HCT116 (cell line): ENCODE data around the gene USP30. TPM values are rescaled to one million over a fixed set of nuclear protein-coding genes. Genes with fewer than 3 reads are reported as not detected.

Source experiments
- ATAC-seq: fragments of 200-7000 bp; cut with Tn5 transposase; 2 replicates; pipeline ENCODE4 v1.9.1; 2020; ENCODE audit warnings: mild to moderate bottlenecking, moderate library complexity
- BruUV-seq: library from RNA; stranded (reverse); fragments of 400-500 nt; replicated peaks from 2 replicates; lab custom pipeline; 2021; lab: Mats Ljungman, UMichigan
- CTCF ChIA-PET: fragments of 300-600 bp; sonication (Branson Sonifier 250); formaldehyde crosslinking; loops from one replicate; lab custom pipeline; 2021; ENCODE audit warnings: antibody characterized with exemption; lab: Charles Lee
- POLR2A ChIA-PET: fragments of 300-600, 350-600 bp; sonication (Branson Sonifier 250); formaldehyde crosslinking; loops from one replicate; lab custom pipeline; 2021; ENCODE audit warnings: antibody characterized with exemption; lab: Charles Lee
- RAD21 ChIA-PET, 2 experiments: fragments of 300-600 bp; sonication (Branson Sonifier 250); formaldehyde crosslinking; loops; one replicate each; lab custom pipeline; 2023; ENCODE audit warnings: low total read pairs in 2 of 2; ENCODE audit not compliant: uncharacterized antibody in 2 of 2, unreplicated experiment in 2 of 2, low non-redundant PET in 1 of 2; lab: Charles Lee
- DNase-seq: peaks from one replicate; pipeline ENCODE4 v3.0.0-alpha.2; 2010; ENCODE audit warnings: low read depth, low spot score
- H2AFZ ChIP-seq: fragments of 200-600 bp; shearing (Covaris generic), sonication (generic); 2 replicates; pipeline ENCODE4 v1.6.1; 2017; ENCODE audit warnings: low read depth, mixed run types, mixed read lengths, antibody characterized with exemption, low read length; ENCODE audit not compliant: poor library complexity, severe bottlenecking
- H3K27ac ChIP-seq: 2 replicates; pipeline ENCODE4 v1.5.1; 2012; ENCODE audit warnings: low read depth, low read length
- H3K27me3 ChIP-seq: fragments of 200-600 bp; sonication (generic); 2 replicates; pipeline ENCODE4 v1.6.1; 2016; ENCODE audit warnings: mixed run types, low read length, mixed read lengths; ENCODE audit not compliant: insufficient read depth
- H3K36me3 ChIP-seq, 2 experiments: fragments of 200-500 bp in 1 of 2; fragments of 200-600 bp in 1 of 2; sonication (Bioruptor generic) in 1 of 2; sonication (generic) in 1 of 2; 2 replicates each; pipeline versions ENCODE4 v1.5.1 to v1.6.1; 2014 to 2016; ENCODE audit warnings: low read length in 2 of 2, inconsistent platforms in 1 of 2, mixed read lengths in 1 of 2, mixed run types in 1 of 2; ENCODE audit not compliant: insufficient read depth in 2 of 2, control insufficient read depth in 1 of 2
- H3K4me1 ChIP-seq, 2 experiments: fragments of 200-600 bp in 1 of 2; sonication (generic) in 1 of 2; 2 replicates each; pipeline versions ENCODE4 v1.5.1 to v1.6.1; 2012 to 2017; ENCODE audit warnings: low read length in 2 of 2, inconsistent platforms in 1 of 2, mild to moderate bottlenecking in 1 of 2, mixed read lengths in 1 of 2, mixed run types in 1 of 2, moderate library complexity in 1 of 2; ENCODE audit not compliant: insufficient read depth in 2 of 2, control insufficient read depth in 1 of 2
- H3K4me2 ChIP-seq: fragments of 200-600 bp; sonication (generic); 2 replicates; pipeline ENCODE4 v1.6.1; 2017; ENCODE audit warnings: mixed run types, low read length, mixed read lengths
- H3K4me3 ChIP-seq, 2 experiments: fragments of 200-600 bp in 1 of 2; sonication (generic) in 1 of 2; replicated peaks in 1 of 2; 2 replicates each; pipeline ENCODE4 v1.5.1; 2011 to 2016; ENCODE audit warnings: low read length in 2 of 2, control low read depth in 1 of 2, low read depth in 1 of 2, mild to moderate bottlenecking in 1 of 2, mixed read lengths in 1 of 2, mixed run types in 1 of 2
- H3K79me2 ChIP-seq: fragments of 200-600 bp; sonication (generic); 2 replicates; pipeline ENCODE4 v1.6.1; 2017; ENCODE audit warnings: mild to moderate bottlenecking, mixed run types, low read length, moderate library complexity, mixed read lengths; ENCODE audit not compliant: insufficient read depth
- H3K9ac ChIP-seq: fragments of 200-600 bp; sonication (generic); 2 replicates; pipeline ENCODE4 v1.6.1; 2016; ENCODE audit warnings: low read length, mixed read lengths
- H3K9me2 ChIP-seq: fragments of 200-600 bp; sonication (generic), shearing (Covaris generic); 2 replicates; pipeline ENCODE4 v1.6.1; 2017; ENCODE audit warnings: mixed run types, mild to moderate bottlenecking, moderate library complexity; ENCODE audit not compliant: insufficient read depth
- H3K9me3 ChIP-seq, 2 experiments: fragments of 200-500 bp in 1 of 2; fragments of 200-600 bp in 1 of 2; sonication (Bioruptor generic) in 1 of 2; sonication (generic) in 1 of 2; 2 replicates each; pipeline ENCODE4 v1.6.1; 2014 to 2017; ENCODE audit warnings: low read length in 2 of 2, mixed read lengths in 2 of 2, inconsistent platforms in 1 of 2, low read depth in 1 of 2, mild to moderate bottlenecking in 1 of 2, mixed run types in 1 of 2, moderate library complexity in 1 of 2; ENCODE audit not compliant: control insufficient read depth in 1 of 2, insufficient read depth in 1 of 2
- H4K20me1 ChIP-seq: fragments of 200-600 bp; sonication (generic), shearing (Covaris generic); 2 replicates; pipeline ENCODE4 v1.6.1; 2017; ENCODE audit warnings: mixed run types, mild to moderate bottlenecking, moderate library complexity; ENCODE audit not compliant: insufficient read depth
- ATF3 ChIP-seq: IDR thresholded peaks from 2 replicates; pipeline ENCODE4 v1.6.1; 2012
- CBX3 ChIP-seq: IDR thresholded peaks from 2 replicates; pipeline ENCODE4 v1.6.1; 2012; ENCODE audit warnings: low read depth
- EGR1 ChIP-seq: IDR thresholded peaks from 2 replicates; pipeline ENCODE4 v1.6.1; 2012; ENCODE audit warnings: low read depth
- ELF1 ChIP-seq: IDR thresholded peaks from 2 replicates; pipeline ENCODE4 v1.6.1; 2012; ENCODE audit warnings: low read depth, borderline replicate concordance
- EZH2 ChIP-seq: fragments of 200-600 bp; sonication (generic); IDR thresholded peaks from 2 replicates; pipeline ENCODE4 v1.6.1; 2017; ENCODE audit warnings: antibody characterized with exemption, mixed run types
- EZH2phosphoT487 ChIP-seq: fragments of 200-600 bp; IDR thresholded peaks from 2 replicates; pipeline ENCODE4 v1.6.1; 2018; ENCODE audit warnings: antibody characterized with exemption, borderline replicate concordance
- FOSL1 ChIP-seq: IDR thresholded peaks from 2 replicates; pipeline ENCODE4 v1.6.1; 2012; ENCODE audit warnings: low read depth
- JUND ChIP-seq: IDR thresholded peaks from 2 replicates; pipeline ENCODE4 v1.6.1; 2012
- MAX ChIP-seq: IDR thresholded peaks from 2 replicates; pipeline ENCODE4 v1.6.1; 2012
- POLR2A ChIP-seq: IDR thresholded peaks from 2 replicates; pipeline ENCODE4 v1.7.0; 2011; ENCODE audit warnings: borderline replicate concordance; ENCODE audit not compliant: insufficient read depth, insufficient read length; ENCODE audit errors: extremely low read depth
- POLR2AphosphoS5 ChIP-seq: IDR thresholded peaks from 2 replicates; pipeline ENCODE4 v1.6.1; 2011; ENCODE audit warnings: mild to moderate bottlenecking, low read depth, low read length, moderate library complexity
- REST ChIP-seq: IDR thresholded peaks from 2 replicates; pipeline ENCODE4 v1.6.1; 2012; ENCODE audit warnings: low read depth
- SIN3A ChIP-seq: IDR thresholded peaks from 2 replicates; pipeline ENCODE4 v1.6.1; 2012; ENCODE audit warnings: low read depth
- SP1 ChIP-seq: IDR thresholded peaks from 2 replicates; pipeline ENCODE4 v1.6.1; 2012; ENCODE audit warnings: low read depth
- SRF ChIP-seq: IDR thresholded peaks from 2 replicates; pipeline ENCODE4 v1.6.1; 2012; ENCODE audit warnings: low read depth
- ZBTB33 ChIP-seq: IDR thresholded peaks from 2 replicates; pipeline ENCODE4 v1.6.1; 2011; ENCODE audit warnings: mild to moderate bottlenecking, low read length, moderate library complexity; ENCODE audit not compliant: insufficient replicate concordance; ENCODE audit errors: extremely low read depth
- ZFX ChIP-seq: fragments of 450-650 bp; IDR thresholded peaks from 2 replicates; pipeline ENCODE4 v1.6.1; 2017
- ZNF274 ChIP-seq: fragments of 200-500 bp; sonication (Bioruptor generic); IDR thresholded peaks from 2 replicates; pipeline ENCODE4 v1.6.1; 2014; ENCODE audit warnings: mild to moderate bottlenecking, low read depth, low read length, inconsistent platforms
- intact Hi-C: fragments of 100-400 bp; cut with micrococcal nuclease; formaldehyde crosslinking; loops from 2 replicates; pipeline ENCODE4 v1.10.0; 2022
- total RNA-seq: library from RNA; stranded (reverse); gene quantifications from one replicate; pipeline ENCODE4 v1.2.1, GENCODE V29; 2021; ENCODE audit not compliant: unreplicated experiment

Gene USP30
- total RNA-seq, 1 experiment from 2014 or later, result 9.2 TPM

GRCh38 chr12:109029411-109029810, 23.0 kb upstream of the USP30 start:
- no peak for ATAC-seq
- Histone ChIP-seq H3K27ac (no peak overlapping the region), H3K9ac (no peak overlapping the region), H3K4me2 (no peak overlapping the region), H3K9me2 (no peaks in the 10 kb centered on the region), H2AFZ (no peak overlapping the region), H4K20me1 (no peaks in the 10 kb centered on the region), H3K9me3 (no peaks in the 10 kb centered on the region), H3K36me3 (no peaks in the 10 kb centered on the region), H3K27me3 (0 out of 2 replicates have a peak, but pooled peaks cover 4% of the 10 kb centered on the region), H3K79me2 (no peaks in the 10 kb centered on the region), H3K4me1 (peaks cover 0 to 2% of the 10 kb centered on the region in 2 experiments; a peak in 1 of 4 replicates), H3K4me3 (no peak overlapping the region)
- no peak for DNase-seq
- ChIA-PET POLR2A (no interaction called here), RAD21 (no interaction called here), CTCF (no interaction called here)
- TF ChIP-seq JUND (no peak), SP1 (no peak), ATF3 (no peak), MAX (no peak), ZNF274 (no peak), SIN3A (no peak), SRF (no peak), EZH2 (no peak), FOSL1 (no peak), ELF1 (no peak), ZBTB33 (no peak), CBX3 (no peak), EGR1 (no peak), EZH2phosphoT487 (no peak), POLR2A (no peak), ZFX (no peak), POLR2AphosphoS5 (no peak), REST (no peak)
- intact Hi-C loops, result no loop called here
- BruUV-seq, result no TSS peak
